Esophagus muscularis mucosa (tissue), 4 donors: ENCODE results near the gene GCNT4. TPM values are rescaled to one million over a fixed set of nuclear protein-coding genes. Genes with fewer than 3 reads are reported as not detected.

Experiments used
- DNase-seq: peaks from one replicate; pipeline ENCODE4 v3.0.0-alpha.2; 2017; ENCODE audit errors: extremely low spot score
- H3K27ac ChIP-seq, 4 donors: fragments of 200-600 bp; sonication (generic); replicated peaks in 1 of 4; 1 replicate in 3 of 4; 2 replicates in 1 of 4; pipeline ENCODE4 v1.5.1; 2016 to 2019; ENCODE audit warnings: mild to moderate bottlenecking in 1 of 4
- H3K27me3 ChIP-seq, 4 donors: fragments of 200-600 bp; sonication (generic); one replicate each; pipeline versions ENCODE4 v1.5.1 to v1.6.0; 2016 to 2019
- H3K36me3 ChIP-seq, 4 donors: fragments of 200-600 bp; sonication (generic); one replicate each; pipeline ENCODE4 v1.5.1; 2016 to 2019
- H3K4me1 ChIP-seq, 4 donors: fragments of 200-600 bp; sonication (generic); one replicate each; pipeline ENCODE4 v1.5.1; 2016 to 2019
- H3K4me3 ChIP-seq, 4 donors: fragments of 200-600 bp; sonication (generic); 1 replicate in 2 of 4; 2 replicates in 2 of 4; pipeline ENCODE4 v1.5.1; 2016 to 2019; ENCODE audit warnings: mild to moderate bottlenecking in 4 of 4, moderate library complexity in 1 of 4
- H3K9me3 ChIP-seq, 4 donors: fragments of 200-600 bp; sonication (generic); 1 replicate in 3 of 4; 2 replicates in 1 of 4; pipeline ENCODE4 v1.5.1; 2016 to 2019
- EP300 ChIP-seq: sonication (generic); formaldehyde crosslinking; IDR thresholded peaks from one replicate; pipeline ENCODE4 v1.6.1; 2017; ENCODE audit warnings: antibody characterized with exemption
- POLR2A ChIP-seq: fragments of 450-650 bp; IDR thresholded peaks from one replicate; pipeline ENCODE4 v1.6.1; 2017; ENCODE audit warnings: antibody characterized with exemption, moderate library complexity, mild to moderate bottlenecking, low read depth
- POLR2AphosphoS5 ChIP-seq, 2 donors: sonication (generic); formaldehyde crosslinking; IDR thresholded peaks; one replicate each; pipeline ENCODE4 v1.6.1; 2017; ENCODE audit warnings: antibody characterized with exemption in 2 of 2
- WGBS: methylation state at CpG from one replicate; pipeline ENCODE4 v1.1.5; 2018; 5-methylcytosine and 5-hydroxymethylcytosine counted together
- intact Hi-C: fragments of 100-400 bp; cut with DNase I; formaldehyde crosslinking; loops from one replicate; pipeline ENCODE4 v1.15.1; 2023
- total RNA-seq, 4 donors: library from RNA; depleted of rRNA; stranded (reverse); fragments of >200 nt; gene quantifications; one replicate each; pipeline versions ENCODE4 v1.1.0 to v1.2.1, GENCODE V29; 2016
- TF ChIP-seq, protein P1 (sequence below), 3 experiments: fragments of 200-600 bp in 2 of 3; fragments of 450-650 bp in 1 of 3; sonication (generic) in 2 of 3; IDR thresholded peaks; one replicate each; pipeline ENCODE4 v1.5.1; 2017 to 2019; ENCODE audit warnings: antibody characterized with exemption in 3 of 3, mild to moderate bottlenecking in 2 of 3, moderate library complexity in 1 of 3

GCNT4 gene
- total RNA-seq, 4 donors from 2014 or later, result 3.6 to 7.8 (median 4.9) TPM

DNA sequence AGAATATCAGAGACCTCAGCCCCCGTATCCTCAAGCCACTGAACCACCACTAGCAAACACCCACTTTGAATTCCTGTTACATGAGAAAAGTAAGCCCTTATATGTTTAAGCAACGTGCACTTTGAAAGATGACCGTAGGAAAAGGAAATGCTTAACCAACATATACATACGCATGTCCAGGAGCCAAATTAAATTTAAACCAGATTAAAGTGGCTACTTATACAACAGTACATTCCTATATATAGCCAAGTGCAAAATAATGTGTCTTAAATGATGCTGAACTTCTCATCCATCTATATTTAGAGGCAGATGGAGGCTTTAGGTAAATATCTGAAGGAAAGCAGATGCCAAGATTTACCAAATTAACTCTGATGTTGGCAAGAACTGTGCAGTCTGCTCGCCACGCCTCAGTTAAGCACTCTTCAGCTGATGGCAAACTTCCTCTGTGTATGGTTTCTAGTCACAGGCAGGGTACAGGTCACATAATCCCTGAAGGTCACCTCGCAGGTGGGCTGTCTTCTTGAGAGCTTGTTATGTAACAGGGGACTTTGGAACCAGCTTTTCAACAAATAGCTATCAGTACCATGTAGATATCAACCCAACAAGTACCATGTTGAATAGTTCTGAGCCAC lies 8.6 kb downstream of the GCNT4 start:
- Histone ChIP-seq H3K27ac (peak overlapping the region in 1 of 4 donors; percentile 6), H3K9me3 (no peaks in the 10 kb centered on the region), H3K4me3 (no peak overlapping the region), H3K4me1 (peaks cover 0 to 22% (median 18%) of the 10 kb centered on the region in 4 donors), H3K27me3 (no peaks in the 10 kb centered on the region), H3K36me3 (peaks cover 0 to 29% (median 7%) of the 10 kb centered on the region in 4 donors)
- TF ChIP-seq, protein P1, sequence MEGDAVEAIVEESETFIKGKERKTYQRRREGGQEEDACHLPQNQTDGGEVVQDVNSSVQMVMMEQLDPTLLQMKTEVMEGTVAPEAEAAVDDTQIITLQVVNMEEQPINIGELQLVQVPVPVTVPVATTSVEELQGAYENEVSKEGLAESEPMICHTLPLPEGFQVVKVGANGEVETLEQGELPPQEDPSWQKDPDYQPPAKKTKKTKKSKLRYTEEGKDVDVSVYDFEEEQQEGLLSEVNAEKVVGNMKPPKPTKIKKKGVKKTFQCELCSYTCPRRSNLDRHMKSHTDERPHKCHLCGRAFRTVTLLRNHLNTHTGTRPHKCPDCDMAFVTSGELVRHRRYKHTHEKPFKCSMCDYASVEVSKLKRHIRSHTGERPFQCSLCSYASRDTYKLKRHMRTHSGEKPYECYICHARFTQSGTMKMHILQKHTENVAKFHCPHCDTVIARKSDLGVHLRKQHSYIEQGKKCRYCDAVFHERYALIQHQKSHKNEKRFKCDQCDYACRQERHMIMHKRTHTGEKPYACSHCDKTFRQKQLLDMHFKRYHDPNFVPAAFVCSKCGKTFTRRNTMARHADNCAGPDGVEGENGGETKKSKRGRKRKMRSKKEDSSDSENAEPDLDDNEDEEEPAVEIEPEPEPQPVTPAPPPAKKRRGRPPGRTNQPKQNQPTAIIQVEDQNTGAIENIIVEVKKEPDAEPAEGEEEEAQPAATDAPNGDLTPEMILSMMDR (IDR thresholded peaks at IDR 0.05), result no peak
- TF ChIP-seq EP300 (no peak), POLR2AphosphoS5 (IDR thresholded peaks at IDR 0.05) (no peak), POLR2A (no peak)
- 62% methylated on average over 7 of the region's 7 CpGs for WGBS
- DNase-seq, result no peak
- intact Hi-C loops, result no loop called here

- peaks cover 0 to 10% (median 6%) of the 10 kb centered on the region in 4 donors for H3K4me1 ChIP-seq
- TF ChIP-seq POLR2AphosphoS5 (IDR thresholded peaks at IDR 0.05) (no peak), POLR2A (no peak), EP300 (no peak)
- TF ChIP-seq, protein P1 (IDR thresholded peaks at IDR 0.05), result no peak
- no peaks in the 10 kb centered on the region for H3K27me3 ChIP-seq
- WGBS, result 87% methylated on average over 1 of the region's 1 CpG
- no peak overlapping the region for H3K4me3 ChIP-seq
- H3K9me3 ChIP-seq, result no peaks in the 10 kb centered on the region
- no peak for DNase-seq
- peaks cover 0 to 32% (median 7%) of the 10 kb centered on the region in 4 donors for H3K36me3 ChIP-seq
- no peak overlapping the region for H3K27ac ChIP-seq
- intact Hi-C loops, result no loop called here
These were observed 9.8 kb downstream of the GCNT4 start for GRCh38 chr5:75042522-75042921.

- Histone ChIP-seq H3K27me3 (no peaks in the 10 kb centered on the region), H3K36me3 (peaks cover 0 to 22% (median 2%) of the 10 kb centered on the region in 4 donors), H3K9me3 (no peaks in the 10 kb centered on the region), H3K4me1 (peaks cover 0 to 10% (median 6%) of the 10 kb centered on the region in 4 donors), H3K27ac (no peak overlapping the region), H3K4me3 (no peak overlapping the region)
- 77% methylated on average over 4 of the region's 4 CpGs for WGBS
- DNase-seq, result no peak
- TF ChIP-seq POLR2AphosphoS5 (IDR thresholded peaks at IDR 0.05), result no peak
- TF ChIP-seq, protein P1 (IDR thresholded peaks at IDR 0.05), result no peak
- TF ChIP-seq POLR2A, result no peak
- TF ChIP-seq EP300, result no peak
- intact Hi-C loops, result no loop called here
These were observed 11.4 kb downstream of the GCNT4 start for GRCh38 chr5:75040973-75041372.

DNA sequence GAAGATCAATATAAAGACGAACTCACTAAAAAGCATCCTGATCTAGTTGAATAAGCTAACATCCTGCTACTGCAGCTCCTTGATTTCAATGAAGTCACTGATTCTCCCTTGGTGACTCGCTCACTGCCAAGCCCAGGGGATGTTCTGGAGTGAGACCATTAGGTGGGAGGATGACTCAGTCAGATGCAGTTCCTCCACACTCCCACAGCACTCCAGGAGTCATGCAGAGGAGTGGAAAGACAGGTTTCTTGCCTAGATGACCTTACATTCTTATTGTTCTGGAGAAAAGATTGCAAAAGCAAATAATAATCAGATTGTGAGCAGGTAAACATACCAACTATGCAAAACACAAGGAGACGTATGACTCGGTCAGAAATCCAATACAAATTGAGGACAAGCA lies 15.3 kb downstream of the GCNT4 start:
- Histone ChIP-seq H3K4me3 (no peak overlapping the region), H3K36me3 (peaks cover 0 to 14% (median 2%) of the 10 kb centered on the region in 4 donors), H3K4me1 (no peaks in the 10 kb centered on the region), H3K27me3 (no peaks in the 10 kb centered on the region), H3K9me3 (no peaks in the 10 kb centered on the region), H3K27ac (no peak overlapping the region)
- TF ChIP-seq EP300, result no peak
- no peak for TF ChIP-seq POLR2AphosphoS5 (IDR thresholded peaks at IDR 0.05)
- TF ChIP-seq POLR2A, result no peak
- TF ChIP-seq, protein P1 (IDR thresholded peaks at IDR 0.05), result no peak
- WGBS, result 77% methylated on average over 4 of the region's 4 CpGs
- no peak for DNase-seq
- intact Hi-C loops, result no loop called here
